ENCODE data around the gene MYO1B.

MYO1B gene

DNA sequence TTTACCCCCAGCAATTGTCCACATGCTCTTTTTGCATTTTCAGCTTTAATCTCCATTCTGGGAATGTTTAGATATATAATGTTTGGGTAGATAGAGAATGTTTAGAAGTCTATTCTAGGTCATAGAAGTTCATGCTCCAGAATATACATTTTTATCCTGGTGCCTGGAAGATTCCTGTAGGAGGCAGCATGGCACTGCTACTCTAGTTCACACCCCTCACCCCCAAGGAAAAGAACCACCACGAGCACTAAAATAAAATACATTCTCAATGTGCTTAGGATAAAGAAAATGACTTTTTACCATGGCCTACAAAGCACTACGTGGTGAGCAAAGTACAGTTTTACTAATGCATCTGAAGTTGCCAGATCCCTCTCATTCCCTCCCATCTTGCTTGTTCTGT is 53.8 kb downstream of the MYO1B start:
- DNase-seq (ENCODE audit: low read depth), result no peak

DNA sequence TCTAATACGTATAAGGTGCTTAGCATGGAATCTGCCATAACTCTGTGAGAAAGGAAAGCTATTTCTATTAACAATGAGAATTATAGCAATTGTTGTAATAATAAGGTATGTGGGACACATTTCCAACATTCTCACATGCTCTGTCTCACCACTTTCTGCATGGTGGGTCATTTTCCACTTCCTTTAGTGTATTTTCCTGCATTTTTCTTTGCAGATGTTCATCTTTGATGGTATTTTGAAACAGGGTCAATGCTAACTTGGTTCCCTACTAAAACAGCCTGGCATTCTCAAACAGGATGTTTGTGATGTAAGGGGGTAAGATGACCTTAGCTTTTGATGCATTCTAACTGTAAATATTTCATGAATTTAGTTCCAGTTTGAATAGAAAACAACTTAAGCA is 54.7 kb downstream of the MYO1B start:
- DNase-seq (ENCODE audit: low read depth), result no peak

DNA sequence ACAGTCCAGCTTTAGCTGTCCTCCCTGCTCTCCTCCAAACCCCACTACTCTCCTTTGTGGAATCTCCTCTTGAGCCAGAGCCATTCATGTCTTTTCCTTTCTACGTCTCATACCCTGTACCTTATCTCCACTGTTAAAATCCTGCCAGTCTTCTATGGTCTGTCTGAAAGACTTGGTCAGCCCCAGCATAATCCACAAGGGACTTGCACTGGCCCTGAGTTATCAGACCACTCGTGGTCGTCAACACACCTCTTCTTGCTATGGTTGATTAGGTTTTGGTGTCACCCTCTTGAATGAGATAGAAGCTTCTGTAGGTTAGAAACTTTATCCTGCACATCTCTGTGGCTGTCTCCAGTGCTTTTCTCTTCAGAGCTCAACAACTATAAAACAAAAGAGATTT is 56.8 kb downstream of the MYO1B start:
- DNase-seq (ENCODE audit: low read depth), result no peak

DNA sequence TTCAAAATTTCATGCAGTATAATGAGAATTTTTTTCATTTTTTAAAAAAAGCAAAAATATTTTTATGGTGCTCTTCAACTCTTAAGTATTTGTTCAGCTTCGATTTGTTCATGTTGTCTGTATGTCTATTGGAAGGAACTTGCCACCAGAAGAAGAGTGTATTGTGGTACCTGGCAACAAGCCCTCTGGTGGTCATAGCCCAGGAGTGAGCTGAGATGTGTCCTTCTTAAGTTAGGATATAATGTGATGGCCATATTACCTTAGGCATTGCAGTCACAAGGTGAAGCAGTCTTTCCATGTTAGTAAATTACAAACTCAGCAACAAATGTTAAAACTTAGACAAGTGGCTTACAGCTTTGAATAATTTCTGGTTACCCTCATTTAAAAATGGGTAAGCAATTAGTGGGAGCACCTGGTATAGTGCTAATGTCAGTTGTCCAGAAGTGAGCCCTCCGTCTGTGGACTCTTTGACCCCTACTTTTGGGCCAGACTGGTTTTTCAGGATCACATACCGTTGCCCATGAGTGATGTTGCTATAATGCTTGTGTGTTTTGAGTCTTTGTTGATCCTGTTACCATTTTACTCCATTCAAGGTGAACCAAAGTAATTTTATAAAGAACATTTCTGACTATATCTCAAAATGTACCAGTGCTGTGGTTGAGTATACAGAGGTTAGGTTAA is 57.4 kb downstream of the MYO1B start:
- DNase-seq (ENCODE audit: low read depth), result no peak

DNA sequence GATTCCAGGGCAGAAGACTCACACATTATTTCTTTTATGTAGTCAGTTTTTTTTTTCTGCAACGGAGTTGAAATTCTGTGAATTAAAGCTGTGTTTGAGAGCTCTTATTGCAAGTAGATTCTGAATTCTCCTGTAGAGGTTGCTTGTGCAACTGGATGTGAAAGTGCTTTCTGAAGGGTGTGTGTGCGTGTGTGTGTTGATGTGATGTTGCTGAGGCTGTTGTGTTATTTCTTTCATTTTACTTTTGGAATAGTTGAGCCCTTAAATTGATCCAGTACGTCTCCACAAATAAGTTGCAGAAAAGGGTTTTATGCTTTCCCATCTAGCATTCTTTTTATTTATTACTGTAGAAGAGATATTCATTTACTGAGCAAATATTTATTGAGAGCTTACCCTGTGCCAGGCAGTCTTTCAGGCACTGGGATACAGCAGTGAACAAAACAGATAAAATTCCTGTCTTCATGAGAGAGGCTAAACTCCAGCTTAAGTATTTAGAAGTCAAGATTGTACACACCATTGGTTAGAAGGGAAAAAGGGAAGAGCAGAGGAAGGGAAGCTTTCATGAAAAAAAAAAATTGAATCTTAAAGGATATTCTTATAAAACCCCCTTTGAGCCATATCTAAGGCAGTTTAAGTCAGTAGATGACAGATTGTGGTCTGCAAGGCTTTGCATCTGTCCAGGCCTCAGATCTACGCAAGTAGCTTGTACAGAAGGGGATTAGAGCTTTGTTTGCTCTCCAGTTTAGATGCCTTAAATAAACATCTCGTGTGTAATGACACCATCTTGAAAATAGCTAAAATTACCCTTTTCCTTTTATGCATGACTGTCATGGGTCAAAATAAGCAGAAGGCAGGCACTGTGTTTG is 58.2 kb downstream of the MYO1B start:
- peak; percentile 83 for DNase-seq (ENCODE audit: low read depth)

DNA sequence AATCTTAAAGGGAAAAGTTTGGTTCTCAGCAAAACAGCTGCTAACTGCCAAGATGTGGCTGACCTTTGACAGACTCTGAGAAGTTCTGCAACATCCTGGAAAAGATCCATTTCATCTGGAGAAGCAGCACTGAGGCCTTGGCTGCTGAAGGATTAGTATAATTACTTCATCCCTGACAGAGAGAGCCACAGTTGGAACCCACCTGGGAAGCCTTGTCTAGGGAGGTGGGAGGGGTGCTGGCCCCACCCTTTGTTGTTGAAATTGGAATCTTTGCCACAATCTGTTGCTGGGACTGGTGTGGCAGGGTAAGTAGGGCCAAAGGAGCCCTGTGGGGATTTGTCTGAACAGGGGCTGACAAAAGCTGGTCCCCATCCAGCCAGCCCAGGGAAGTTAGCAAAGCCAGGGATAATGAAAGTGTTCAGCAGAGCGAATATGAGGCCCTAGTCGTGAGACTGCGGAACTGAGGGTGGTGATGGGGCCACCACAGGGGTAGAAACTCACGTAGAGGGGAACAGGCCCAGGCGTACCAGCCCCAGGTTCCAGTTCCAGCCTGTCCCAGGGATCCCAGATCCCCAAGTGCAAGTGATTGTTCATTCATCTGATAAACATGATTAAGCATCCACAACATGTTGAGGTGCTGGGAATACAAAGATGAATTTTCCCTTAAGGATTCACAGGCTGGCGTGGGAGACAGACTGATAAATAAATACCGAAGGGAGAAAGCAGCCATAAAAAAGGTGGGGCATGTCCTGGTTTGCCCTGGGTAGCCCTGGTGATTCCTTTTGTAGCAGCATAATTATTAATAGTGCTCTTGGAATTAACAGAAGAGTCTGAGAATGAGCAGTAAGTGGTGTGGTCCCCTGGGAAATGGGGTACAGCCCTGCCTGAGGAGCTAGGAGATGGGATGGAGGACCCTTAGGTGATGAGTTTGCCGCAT is 60.0 kb downstream of the MYO1B start:
- peak; percentile 88 for DNase-seq (ENCODE audit: low read depth)

DNA sequence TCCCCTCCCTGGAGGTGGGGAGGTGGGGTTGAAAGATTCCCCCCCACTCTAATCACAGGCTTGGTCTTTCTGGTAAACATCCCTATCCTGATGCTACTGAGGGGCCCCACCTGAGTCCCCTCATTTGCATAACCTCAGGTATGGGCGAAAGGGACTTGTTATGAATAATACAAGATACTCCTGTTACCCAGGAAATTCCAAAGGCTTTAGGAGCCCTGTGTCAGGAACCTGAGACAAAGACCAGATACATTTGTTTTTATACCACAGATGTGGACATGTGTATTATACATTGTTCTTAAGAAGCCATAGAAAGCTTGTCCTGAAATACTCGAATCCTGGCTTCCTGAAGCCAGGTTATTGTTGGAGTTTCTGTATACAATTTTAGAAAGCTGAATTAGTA is 62.8 kb downstream of the MYO1B start:
- no peak for DNase-seq (ENCODE audit: low read depth)

DNA sequence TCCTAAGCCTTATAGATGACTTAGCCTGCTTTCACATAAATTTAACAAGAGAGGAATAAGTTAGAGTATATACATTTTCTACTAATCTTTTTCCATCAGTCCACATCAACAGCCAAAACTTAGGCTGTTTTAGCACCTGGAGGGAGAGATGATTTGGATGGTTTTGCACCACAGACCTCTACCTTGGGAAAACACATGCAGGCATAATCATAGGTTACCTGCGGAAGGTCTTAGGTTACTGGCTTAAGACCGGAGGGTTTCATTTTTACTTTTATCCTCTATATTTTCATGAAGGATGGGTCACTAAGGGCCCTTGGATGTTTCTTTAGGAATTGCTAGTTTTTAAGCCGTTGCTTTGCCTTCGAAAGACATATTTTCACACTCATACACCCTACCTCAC is 66.0 kb downstream of the MYO1B start:
- no peak for DNase-seq (ENCODE audit: low read depth)

DNA sequence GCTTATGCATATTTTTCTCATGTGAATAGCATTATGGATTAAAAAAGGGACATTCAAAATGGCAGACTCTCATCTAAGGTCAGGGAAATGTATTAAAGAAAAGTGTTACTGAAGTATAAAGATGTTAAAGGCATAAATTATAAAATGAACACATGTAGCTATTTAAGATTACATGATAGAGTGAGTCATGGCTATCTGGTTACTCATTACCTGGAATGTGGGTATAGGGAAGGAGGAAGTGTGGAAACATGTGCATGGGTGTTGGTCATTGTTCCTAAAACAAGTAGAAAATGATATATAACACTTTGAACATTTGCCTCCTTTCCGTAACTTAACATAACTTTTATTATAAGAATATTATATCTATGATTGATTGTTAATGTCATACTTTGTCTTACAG is 66.4 kb downstream of the MYO1B start:
- DNase-seq (ENCODE audit: low read depth), result peak; percentile 86

DNA sequence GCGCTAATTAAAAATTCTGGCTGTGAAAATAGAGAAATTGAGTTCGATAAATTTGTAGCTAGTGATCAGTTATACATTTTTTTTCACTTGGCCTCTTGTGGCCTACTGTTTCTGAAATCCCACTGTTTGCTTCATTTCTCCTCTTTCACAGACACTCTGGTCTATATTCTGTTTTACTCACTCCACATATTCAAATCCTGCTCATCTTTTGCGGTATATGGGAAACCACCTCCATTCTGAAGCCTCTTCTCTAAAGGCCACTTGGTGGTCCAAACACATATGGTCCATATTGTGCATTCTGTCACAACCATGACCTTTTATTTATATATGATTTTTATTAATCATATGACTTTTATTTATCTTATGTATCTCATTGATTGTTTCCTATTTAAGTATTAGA is 67.0 kb downstream of the MYO1B start:
- no peak for DNase-seq (ENCODE audit: low read depth)

DNA sequence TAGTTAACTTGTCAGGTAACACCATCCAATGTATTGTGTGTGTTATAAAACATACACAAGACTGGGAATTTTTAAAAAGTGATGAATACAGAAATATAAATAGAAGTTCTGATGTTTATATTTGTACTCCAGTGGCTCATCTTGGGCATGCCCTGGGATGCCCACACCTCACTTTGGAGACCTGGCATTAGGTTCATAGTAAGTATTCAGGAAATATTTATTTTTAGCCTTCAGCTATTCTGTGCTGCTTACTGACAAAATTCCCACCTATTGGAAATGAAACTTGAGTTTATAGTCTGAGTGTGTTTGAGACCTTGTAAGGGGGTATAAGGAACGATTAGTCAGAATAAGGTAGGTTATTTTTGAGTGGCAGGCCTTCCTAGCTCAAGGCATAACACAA is 67.5 kb downstream of the MYO1B start:
- DNase-seq (ENCODE audit: low read depth), result no peak

DNA sequence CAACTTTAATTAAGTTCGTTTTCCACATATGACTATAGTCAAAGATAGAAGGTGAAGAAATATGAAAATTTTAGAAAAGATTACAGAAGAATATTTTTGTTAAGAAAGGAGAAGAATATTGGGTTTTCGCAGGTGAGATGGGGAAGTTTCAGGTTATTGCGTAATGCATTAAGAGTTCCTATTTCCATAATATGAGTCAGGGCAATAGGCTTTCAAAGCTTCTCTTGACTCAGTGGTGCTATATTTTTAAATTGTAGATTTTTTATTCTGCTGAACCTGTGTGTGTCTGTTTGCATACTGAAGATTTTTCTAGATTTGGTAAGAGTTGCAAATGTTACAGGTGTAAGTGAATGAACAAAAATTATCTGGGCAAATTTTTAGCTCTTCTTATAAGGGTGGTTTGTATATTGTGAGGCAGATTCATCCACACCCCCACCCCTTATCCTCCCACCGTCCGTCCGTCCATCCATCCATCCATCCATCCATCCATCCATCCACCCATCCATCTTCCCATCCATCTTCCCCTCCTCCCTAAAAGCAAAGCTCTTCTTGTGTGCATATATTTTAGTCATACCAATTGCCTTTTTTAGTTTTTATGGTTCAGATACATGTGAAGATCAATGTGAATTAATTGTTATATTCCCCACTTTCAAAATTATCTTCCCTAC is 69.6 kb downstream of the MYO1B start:
- no peak for DNase-seq (ENCODE audit: low read depth)

DNA sequence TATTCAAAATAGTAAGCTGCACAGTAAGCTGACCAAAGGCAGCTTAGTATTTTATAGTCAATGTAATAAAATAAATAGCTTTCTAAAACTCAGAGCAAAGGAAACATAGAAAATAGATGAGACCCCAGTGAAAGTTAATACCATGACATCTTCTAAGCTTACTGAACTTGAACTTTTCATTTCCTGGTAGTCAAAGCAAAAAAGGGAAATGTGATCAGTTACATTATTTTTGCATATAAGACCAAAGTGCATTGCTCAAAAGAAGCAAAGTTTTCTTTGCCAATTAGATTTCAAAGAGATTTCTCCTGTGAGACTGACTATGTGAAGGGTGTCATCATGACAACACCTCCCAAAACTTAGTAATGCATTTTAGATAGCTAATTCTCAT is 70.2 kb downstream of the MYO1B start:
- DNase-seq (ENCODE audit: low read depth), result no peak

DNA sequence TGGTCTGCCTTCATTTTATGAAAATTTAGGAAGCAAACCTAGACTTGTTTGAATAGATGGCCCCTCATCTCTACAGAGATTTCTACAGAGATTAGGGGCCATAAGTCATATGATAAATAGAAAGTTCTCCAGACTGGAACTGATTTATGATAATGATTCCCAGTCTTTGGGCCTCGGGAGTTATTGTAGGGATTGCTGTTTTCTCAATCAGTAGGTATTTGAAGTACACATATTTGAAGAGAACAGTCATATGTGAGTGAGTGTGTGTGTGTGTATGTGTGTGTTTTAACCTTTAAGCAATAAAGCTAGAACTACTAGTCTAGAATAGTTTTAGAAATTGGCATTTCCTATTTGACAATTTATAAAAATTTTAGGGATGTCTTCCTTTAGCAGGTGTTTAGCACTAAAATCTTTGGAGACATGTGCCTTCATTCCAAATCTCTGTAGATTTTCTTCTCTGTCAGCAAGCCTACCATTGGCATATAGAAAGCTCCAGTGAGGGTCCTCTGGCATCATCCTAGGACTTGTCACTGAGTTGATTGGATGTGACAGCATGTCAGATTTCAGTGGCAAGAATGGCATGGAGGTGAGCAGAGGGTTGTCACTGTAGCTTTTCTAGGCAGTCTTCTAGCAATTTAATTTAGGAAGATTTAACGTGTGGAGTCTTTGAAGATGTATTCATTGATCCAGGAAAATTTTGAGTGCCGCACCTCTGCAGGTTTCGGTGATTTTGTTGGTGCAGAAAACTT is 71.2 kb downstream of the MYO1B start:
- DNase-seq (ENCODE audit: low read depth), result peak; percentile 76

DNA sequence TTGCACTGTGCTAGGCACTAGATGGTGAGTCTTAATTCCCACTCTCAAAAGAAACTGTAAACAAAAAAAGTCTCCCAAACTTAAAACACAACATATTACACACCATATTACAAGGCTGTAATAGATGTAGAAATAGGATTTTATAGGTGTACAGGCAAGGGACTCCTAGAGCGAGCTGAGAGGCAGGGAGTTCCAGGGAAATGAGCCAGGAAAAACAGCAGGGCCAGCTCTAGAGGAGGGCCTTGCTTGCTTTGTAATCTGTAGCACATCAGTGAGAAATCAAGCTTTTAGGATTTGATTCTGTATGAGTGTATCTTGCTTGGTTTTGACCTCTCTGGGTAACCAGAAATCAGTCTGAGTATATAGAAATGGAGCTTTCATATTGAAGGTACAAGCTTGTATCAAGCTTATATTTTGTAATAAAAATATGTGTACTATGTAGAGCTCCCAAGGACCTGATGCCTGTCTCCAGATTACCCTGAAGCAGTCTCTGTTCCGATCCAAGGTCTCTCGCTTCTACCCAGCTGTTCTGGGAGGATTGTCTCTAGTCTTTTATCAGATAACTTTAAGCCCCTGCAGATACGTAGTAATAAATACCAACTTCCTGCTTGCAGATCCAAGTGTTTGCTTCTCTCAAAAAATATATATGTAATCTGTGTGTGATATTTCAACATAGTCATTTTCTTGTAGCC is 73.0 kb downstream of the MYO1B start:
- DNase-seq (ENCODE audit: low read depth), result peak; percentile 81

DNA sequence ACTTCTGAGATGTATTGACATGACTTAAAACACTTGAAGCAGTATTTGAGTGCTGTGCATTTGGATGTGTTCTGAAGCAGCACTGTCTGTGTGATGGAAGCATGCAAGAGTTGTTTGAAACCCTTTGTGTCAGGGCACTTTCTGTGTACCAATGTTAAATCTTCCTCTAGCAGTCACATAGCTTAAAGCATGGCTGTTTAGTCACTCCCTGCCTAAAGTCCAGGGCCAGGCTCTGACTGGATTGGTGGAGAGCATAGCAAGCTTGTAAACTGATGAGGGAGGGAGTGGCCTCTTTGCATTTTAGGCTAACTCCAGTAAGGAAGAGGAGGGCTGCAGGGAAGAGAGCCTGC is 73.5 kb downstream of the MYO1B start:
- peak; percentile 70 for DNase-seq (ENCODE audit: low read depth)

DNA sequence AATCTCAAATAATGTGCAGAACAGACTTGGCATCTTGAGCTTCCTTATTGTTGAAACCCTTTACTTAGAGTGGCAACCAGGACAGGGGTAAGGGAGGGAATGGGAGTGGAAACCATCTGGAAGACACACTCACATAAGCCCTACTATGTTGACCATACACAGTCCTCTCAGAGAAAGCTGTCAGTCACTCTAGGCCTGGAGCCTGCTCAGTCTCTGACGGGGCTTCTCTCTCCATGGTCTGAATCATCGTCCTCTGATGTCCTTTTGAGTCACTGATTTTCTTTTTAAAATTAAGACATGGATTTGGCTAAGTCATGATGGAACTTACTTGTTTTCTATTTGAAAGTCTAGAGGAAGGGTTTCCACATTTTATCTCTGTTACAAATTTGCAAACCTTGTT is 74.0 kb downstream of the MYO1B start:
- peak; percentile 55 for DNase-seq (ENCODE audit: low read depth)

DNA sequence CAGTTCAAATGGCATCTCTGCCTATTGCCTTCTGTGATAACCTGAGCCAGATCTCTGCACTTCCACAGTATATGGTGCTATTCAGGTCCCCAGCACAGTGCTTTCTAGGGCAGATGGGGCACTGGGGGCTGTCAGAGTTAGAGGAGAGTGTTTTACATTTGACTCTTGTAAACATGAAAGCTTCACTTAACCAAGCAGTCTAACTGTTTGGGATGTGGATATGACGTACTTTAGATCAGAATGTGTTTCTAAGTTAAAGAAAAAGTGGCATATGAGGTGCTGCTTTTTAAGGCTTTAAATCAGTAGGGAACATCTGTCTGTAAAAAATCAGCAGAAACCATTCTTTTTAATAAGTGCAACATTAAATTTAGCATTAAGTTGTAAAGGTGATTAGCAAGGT is 75.7 kb downstream of the MYO1B start:
- no peak for DNase-seq (ENCODE audit: low read depth)

DNA sequence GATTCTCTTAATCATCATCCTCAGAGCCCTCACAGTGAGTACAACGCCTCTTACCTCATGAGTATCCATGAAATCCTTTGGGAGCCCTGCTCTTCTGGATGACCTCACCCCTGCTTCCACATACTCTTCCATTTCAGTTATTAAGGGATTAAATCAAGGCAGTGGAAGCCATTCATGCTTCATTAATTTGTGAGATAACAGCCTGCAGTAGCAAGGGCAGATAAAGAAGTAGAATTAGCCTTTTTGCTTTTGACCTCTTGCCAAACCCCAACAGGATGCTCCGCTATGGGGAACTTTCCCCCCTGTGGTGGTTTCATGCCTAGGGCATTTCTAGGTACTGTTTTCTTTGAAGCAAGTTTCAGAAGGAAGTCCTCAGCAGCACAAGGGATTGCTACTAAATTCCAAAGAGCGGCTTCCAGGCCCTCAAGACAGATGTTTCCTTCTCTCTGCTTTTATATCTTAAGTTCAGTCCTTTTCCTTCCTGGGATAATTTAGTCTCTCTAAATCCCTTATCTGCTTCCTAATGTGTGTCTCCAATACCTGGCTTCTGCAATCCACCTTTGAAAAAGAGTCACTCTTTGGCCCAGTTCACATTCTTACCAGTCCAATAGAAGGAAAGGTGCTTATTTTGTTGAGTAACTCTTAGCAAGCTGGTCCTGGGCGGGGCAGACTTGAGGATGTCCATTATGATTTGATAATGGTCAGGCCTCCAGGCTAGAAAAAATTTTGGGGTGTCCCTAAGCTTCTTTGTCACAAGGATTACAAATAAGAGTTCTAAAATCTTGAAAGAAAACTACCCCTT is 76.9 kb downstream of the MYO1B start:
- DNase-seq (ENCODE audit: low read depth), result peak; percentile 90

Data from amniotic epithelial cell (primary cell).